Testis (tissue), 2 donors: Measurements from ENCODE around the gene SYN1.

Experiments
- CTCF ChIP-seq, 3 experiments: fragments of 450-650 bp in 2 of 3; fragments of 200-600 bp in 1 of 3; sonication (generic) in 1 of 3; IDR thresholded peaks; one replicate each; pipeline ENCODE4 v1.5.1; 2016 to 2019; ENCODE audit warnings: antibody characterized with exemption in 3 of 3, mild to moderate bottlenecking in 2 of 3, moderate library complexity in 1 of 3
- POLR2A ChIP-seq: fragments of 450-650 bp; IDR thresholded peaks from one replicate; pipeline ENCODE4 v1.6.1; 2017; ENCODE audit warnings: antibody characterized with exemption, mild to moderate bottlenecking, moderate library complexity

DNA sequence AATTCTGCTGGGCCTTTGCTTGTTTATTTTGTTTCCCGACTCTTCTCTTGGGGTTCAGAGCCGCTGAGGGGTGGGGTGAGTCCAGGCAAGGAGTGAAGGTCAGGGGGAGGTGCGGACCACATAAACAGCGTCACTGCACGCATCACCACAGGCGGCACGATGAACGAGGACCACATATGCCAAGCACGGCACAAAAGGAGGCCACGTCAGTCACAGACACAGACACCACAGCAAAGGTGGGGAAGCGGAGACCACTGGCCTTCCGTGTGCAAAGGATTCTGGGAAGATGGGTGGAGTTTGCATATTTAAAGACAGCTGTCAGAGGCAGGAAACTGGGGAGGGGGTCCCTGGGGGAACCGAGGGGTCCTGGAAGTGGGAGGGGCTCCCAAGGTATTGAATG, 47.8 kb downstream of the SYN1 start:
- TF ChIP-seq CTCF (IDR thresholded peaks at IDR 0.05) (no peak), POLR2A (no peak)
